Measurements from ENCODE around the gene TOR4A.
A peak's percentile ranks its signal among the peaks of the same experiment; 100 is the strongest.

TOR4A gene

DNA sequence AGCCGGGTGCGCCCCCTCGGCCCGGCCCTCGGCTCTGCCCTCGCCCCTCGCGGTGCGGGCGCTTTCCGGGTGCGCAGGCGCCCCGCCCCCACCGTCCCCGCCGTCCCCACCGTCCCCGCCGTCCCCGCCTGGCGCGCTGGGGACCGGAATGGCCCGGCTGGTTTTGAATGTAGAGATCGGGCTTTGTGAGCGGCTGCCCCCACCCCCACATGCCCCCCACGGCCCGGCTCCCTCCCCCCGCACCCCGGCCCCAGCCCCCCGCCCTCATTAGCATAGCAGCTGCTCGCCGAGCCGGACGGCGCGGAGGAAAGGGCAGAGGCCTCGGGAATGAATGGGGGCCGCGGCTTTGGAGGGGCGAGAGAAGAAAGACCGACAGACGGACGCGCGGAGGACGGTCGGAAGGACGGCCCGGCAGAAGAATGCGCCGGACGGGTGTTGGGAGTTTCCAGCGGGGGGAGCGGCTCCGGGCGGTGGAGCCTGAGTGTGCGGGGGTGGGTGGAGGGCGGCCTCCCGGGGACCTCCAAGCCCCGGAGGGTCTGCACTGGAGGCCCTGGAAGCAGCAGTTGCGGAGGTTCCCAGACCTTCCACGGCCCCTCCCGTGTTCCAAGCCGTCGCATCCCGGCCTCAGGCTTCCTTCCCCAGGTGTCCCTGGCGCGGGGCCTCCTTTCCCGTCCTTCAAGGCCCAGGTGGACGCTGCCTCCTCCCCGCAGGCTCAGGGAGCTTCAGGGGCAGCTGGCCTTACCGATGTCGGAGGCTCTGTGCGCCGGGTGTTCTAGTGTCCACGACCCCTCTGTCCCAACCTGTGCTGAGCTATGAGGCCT lies 18.5 kb downstream of the TOR4A start:
- DNase-seq = peak; percentile 57

DNA sequence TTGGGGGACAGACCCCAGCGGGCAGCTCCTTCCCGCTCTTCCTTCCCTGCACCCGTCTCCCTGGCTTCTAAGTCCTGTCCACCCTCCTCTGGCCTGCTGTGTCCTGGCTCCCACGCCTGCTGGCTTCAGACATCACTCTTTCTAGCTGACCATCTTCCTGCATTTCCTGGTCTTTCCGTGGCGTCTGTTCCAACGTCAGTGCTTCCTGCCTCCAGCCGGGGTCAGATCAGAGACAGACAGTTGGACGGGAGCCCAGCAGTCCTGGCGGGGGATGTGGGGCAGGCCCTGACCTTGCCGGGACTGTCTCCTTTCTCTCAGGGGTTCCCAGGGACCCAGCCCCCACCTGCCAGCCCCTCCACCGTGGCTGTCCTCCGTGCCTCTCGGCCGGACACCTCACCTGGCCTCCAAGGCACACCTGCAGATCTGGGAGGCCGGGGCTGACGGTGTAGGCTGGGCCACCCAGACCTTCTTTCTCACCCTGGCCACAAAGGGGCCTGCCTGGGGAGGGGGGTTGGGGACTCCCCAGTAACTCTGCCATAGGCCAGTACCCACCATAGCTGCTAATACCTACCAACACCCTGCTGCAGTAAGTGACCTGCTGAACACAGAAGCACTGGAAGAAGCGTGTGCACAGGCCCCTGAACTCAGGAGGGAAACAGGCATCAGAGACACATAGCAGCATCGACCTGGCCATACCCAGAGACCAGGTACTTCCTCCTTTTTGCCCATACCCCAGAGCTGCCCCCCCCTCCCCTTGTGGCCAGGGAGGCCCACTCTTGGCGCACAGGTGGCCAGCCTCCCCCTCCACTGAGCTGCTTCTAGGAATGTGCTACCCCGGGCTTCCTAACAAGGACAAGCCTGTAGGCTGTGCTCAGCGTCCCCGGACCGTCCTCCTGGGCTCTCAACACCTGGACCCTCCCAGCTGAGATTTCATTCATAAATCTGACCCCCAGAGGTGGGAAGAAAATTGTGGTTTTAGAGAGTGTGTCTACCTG lies 19.4 kb downstream of the TOR4A start:
- DNase-seq = peak; percentile 53

DNA sequence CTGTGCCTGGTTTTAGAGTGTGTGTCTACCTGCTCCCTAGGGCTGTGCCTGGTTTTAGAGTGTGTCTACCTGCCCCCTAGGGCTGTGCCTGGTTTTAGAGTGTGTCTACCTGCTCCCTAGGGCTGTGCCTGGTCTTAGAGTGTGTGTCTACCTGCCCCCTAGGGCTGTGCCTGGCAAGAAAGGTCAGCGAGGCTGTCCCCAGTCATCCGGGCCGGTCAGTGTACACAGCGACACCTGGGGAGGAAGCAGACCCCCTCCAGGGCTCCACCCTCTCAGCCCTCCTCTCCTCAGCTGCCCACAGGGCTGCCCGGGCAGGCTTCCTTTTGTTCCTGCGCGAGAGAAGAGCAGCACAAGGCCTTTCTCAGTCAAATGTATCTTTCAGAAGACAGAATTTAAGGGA lies 20.4 kb downstream of the TOR4A start:
- DNase-seq = peak; percentile 55

DNA sequence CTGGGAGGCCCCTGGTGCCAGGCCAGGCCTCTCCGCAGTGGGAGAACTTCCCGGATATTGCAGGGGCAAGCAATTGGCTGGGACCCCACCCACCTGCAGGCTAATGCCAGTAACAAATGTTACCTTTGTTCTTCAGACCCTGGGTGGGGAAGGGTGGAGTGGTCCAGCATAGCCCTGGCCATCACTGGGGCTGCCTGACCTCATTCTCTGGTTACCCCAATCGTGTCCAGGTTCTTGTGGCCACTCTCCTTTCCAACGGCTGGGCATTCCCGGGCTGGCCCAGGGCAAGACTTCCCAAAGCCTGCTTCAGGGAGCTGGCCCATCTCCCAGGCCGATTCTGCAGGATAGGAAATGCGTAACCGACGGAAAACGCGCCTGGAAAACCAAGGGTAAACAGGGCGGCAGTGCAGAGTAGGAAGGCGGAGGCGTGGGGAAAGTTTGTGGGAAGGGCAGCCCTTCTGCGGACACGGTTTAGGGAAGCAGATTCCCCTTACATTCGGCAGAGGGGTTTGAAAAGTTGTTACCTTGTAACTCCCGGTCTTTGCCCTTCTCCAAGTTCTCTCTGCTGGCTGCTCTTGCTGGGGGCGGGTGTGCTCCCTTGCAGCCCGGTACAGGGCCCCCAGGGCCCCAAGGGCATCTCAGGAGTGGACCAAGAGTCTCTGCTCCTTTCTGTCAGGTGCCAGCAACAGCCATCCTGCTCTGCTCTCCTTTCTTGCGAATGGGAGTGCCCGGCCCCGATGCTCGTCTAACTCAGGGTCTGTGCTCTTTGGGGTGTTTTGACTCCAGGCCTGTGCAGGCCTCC lies 21.1 kb downstream of the TOR4A start:
- DNase-seq = no peak

DNA sequence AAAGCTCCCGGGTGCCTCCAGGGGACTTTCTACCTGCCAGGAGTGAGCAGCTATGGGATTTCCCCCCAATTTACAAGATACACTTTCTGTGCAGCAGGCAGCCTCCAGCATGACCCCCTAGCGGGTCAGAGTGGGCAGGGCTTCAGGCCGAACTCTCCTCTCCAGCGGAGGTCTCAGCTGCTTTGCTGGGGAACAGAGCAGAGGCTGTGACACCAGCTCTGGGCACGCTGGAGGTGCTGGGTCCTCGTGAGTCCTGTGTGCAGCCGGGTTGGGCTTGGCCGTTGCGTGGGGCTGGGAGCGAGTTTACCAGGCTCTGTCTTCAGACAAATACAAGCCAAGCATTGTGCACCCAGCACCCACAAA lies 21.7 kb downstream of the TOR4A start:
- no peak for DNase-seq

DNA sequence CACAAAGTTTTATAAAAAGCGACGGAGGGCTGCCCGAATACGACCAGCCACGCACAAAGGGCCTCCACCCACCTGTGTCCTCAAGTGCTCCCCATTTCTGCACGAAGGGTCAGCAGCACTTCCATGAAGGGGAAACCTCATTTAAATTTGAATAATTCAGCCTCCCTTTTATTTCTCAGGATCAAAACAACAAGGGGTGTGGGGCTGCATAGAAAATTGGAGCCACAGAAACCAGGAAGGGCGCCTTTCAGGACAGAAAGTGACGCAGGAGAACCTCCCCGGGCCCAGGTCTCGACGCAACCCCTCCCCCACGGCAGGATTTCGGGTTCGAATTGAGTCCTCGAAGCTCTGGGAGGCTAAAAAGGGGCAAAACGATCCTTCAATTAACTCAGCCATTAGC lies 22.4 kb downstream of the TOR4A start:
- DNase-seq = no peak

DNA sequence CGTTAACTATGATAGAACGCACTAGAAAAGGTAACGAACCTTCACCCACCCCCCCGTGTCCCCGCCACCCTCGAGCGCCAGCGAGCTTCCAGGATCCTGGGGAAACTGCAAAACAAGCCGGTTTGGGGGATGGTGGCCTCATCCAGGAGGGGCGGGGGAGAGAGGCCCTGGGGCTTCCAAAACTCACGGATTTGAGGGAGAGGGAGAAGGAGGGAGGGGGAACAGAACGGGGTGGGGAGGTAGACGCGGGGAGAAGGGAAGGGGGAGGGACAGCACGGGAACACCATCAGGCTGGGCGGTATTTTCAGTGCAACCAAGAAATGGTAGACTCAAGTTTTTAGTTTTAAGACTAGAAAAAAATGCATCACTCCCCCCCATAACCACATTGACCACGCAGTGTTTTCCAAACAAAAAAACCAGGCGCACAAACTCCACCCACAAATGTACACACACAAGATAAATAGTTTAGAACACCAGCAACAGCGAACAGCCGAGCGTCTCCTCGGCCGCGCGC lies 23.1 kb downstream of the TOR4A start:
- DNase-seq = peak; percentile 62

DNA sequence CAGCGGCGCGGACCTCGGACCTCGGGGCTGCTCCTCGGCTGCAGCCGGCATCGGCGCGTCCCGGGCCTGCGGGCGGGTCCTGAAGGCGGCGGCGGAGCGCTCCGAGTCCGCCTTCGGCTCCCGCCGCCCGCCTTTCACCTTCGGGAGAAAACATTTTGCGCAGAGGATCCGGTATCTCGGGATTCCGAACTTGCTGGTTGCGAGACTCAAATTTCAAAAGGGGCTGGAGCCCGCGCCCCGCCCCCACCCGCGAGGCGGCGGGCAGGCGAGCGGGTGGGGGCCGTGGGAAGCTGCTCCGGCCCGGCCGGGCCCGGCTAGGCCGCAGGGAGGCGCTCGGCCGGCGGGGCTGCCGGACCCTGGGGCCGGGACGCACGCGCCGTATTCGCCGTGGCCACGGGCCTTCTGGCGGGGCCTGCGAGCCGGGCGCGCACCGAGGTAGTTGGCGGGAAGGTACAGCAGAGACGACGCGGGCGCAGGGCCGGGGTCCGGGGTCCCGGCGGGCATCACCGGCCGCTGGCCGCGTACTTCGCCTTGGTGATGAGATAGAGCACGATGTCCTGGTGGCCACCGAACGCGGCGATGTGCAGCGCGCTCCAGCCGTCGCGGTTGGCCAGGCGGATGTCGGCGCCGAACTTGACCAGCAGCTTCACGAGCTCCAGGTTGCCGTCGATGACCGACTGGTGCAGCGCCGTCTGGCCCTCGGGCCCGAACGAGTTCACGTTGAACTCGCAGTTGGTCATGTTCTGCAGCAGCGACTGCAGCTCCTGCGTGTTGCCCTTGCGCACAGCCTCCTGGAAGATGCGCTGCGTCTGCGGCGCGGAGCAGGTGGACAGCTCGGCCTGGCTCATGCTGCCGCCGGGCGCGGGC lies 23.8 kb downstream of the TOR4A start:
- peak; percentile 75 for DNase-seq

DNA sequence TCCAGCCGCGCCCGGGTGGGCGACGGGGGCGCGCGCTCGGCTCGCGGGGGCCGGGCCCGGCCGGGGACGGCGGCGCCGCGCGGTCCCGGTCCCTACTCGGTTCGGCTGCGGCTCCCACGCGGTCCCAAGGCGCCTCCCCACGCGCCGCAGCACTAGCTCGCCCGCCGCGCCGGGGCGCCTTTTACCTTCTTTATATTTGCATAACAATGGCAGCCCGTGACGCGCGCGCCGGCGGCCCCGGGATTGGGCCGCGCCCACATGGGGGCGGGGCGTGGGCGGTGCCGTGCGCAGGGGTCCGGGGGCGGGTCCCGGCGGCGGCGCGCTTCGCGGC lies 24.6 kb downstream of the TOR4A start, which contains the start of gene NRARP:
Gene NRARP, minus strand, starts transcription at position 154 of the 331 bp plus-strand sequence. CDS start 343 bp downstream, outside the sequence.
- peak; percentile 96 for DNase-seq

DNA sequence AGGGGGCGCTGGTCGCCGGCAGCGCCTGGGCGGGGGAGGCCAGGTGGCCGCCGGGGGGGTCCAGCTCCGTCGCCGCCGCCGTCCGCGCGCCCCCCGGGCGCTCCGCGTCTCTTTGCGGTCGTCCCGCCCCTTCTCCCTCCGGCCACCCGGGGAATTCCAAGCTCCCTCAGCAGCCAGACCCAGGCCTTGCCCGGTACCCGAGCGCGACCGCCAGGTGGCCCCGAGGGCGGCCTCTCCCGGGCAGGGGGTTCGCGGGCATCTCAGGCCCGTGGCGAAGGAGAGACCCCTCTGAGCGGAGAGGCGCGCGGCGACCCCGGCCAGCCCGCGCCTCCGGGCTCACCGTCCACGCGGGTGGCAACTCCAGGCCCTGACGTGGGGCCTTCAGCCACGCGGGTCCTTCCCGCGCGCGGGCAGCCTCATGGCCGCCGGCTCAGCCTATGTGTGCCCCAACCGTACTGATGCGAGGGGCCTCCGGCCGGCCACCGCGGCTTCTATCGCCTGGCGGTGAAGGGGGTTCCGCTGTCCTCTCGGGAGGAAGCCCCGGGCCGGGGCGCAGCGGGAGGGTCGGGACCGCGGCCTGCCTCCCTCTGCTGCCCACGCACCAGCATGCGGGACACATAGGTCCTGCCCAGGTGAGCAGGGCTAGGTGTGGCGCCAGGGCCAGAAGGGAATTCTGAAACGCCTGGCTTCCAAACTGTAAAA lies 25.1 kb downstream of the TOR4A start:
- no peak for DNase-seq

DNA sequence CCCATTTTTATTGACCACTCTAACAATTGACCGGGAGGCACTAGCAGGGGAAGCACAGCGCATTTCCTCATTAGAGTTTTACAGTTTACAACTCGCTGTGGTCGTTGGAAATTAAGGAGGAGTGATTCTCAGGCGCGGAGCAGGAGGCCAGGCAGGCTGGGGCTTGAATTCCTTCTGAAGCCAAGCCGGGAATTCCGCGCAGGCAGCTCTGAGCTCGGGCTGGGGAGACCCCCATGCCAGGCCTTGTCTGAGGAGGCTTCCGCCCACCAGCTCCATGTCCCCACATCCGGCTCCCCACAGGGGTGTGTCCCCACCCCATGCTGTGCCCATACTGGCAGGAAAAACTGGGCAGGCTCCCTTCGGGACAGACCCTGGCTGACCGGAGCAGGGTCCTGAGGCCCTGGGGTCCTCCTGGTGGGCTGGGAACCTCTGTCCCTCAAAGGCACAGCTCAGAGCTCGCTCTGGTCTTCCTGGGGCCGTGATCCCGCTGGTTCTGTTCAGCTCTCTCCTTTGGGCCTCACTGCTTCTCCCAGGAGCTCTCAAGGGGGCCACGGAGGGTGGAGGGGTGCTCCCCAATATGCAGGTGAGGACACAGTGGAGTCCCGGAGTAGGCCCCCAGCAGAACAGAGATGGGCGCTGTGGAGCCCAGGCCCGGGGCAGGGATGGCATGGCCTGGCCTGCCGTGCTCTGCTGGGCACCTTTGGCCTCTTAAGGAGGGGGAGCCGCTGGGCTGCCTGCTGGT lies 25.8 kb downstream of the TOR4A start:
- DNase-seq = no peak

DNA sequence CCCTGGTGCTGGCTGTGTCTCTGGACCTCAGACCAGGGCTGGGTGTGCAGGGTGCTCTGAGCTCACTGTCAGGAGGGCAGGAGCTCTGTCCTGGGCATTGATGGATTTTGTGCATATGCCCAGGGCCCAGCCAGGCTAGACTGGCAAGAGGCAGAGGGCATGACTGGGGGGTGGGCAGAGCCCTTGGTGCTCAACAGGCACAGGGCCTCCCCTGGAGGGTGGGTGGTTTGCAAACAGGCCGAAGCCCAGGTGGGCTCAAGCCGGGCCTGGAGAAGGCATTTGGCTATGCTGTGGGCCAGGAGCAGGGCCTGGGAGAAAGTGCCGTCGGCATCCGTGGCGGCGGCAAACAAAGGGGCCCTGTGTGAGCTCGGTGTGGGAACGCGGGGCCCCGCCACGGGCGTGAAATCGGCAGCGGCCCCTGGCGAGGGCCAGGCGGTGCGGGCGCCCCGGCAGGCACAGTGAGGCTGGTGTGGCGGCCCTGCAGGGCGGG lies 26.4 kb downstream of the TOR4A start:
- DNase-seq = no peak

DNA sequence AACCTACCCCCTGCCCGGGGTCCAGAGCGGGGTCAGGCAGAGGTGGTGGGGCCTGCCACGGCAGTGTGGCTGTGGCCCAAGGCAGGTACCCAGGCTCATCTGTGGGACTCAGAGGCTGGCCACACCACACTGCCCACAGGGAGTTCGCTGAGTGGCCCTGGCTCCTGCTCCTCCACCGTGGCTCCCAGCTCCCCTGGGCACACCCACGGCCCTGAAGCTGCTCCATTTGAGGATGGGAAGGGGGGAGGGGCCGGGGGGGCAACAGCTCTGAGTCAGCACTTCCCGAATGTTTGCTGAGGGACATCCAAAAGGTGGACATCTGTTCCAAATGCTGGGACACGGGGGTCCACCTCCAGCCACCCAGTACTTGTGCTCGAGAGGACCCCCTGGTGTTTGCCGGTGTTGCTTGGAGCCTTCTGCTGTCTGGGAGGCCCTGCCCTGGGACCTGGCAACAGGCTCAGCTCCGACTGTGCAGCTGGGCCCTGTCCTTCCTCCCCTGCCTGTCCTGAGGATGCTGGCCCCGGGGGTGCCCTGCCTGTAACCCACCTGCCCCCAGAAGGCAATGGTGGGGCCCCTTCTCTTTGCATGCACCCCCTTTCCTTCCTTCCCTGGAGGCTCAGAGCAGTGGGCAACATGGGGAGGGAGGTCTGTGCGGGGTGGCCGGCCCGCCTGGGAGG lies 27.0 kb downstream of the TOR4A start:
- DNase-seq = peak; percentile 63

DNA sequence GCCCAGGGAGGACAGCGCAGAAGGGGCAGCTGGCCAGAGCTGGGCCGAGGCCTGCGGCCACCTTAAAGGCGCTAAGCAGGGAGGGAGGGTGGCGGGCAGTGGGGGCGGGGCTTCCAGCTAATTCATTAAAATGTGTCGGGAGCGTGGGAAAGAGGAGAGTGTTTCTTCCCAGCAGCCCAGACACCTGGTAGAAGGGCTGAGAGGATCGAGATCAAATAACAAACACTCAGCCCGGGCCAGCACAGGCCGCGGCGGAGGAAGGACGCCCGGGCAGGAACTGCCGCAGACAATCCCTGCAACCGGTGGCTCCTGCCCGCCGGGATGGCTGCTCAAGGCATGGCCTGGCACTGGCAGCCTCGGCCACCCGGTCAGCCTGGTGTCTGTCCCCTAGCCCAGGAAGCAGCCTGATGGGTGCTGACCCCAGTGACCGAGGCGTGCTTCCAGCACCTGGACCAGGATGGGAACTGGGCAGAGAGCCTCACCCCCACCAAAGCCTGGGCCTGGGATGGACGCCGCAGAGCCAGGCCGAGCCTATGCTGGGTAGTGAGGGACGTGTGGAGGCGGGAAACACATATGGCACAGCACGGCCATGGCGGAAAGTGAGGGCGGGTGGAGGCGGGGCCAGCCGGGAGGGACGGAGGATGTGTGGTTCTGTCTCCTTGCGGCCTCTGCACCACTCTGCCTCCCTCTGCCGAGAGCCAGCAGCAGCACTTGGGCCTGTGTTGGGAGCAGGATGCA lies 27.7 kb downstream of the TOR4A start:
- DNase-seq = peak; percentile 84

DNA sequence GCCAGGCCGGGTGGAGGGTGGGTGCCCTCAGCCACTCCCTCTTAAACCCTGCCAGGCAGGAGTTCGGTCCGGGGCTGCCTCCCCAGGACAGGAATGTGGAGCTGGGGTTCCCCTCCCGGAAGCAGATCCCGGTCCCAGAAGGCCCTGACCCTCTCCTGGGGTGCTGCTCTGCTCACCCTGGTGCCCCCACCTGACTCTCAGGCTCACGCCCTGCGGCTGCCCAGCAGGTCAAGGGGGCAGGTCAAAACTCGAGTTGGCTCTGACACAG lies 28.2 kb downstream of the TOR4A start:
- no peak for DNase-seq

DNA sequence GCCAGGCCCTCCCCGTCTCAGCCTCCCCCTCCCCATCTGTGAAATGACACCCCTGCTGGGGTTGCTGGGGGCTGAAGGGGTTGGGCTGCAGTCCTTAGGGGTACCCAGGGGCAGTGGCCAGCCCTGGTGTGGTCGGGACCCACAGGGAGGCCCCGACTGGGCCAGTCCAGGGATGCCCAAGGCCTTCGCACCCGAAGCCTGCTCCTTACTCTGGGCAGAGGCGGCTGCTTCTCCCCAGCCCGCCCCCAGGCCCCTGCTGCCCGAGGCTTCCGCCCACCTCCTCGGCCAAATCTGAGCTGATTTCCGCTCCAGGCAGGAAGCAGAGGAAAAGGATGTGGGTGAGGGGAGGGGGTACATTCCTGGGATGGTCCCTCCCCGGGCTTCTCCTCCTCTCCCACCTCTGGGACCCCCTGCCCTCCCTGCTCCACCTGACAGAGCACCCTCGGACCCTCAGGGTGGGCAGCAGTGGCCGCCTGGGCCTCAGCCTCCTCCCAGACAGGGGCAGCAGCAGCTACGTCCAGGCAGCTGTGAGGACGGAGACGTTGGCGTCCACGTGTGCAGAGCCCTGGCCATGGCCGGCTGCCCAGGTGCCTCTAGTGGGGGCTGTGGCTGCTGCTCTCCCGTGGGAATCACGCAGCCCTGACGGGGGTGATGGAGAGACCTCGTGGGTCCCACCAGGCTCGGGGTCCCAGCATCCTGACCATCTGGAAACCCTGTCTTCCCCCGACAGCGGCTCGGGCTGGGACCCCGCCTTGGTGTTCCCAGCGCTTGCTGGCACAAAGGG lies 28.7 kb downstream of the TOR4A start:
- DNase-seq = peak; percentile 63

DNA sequence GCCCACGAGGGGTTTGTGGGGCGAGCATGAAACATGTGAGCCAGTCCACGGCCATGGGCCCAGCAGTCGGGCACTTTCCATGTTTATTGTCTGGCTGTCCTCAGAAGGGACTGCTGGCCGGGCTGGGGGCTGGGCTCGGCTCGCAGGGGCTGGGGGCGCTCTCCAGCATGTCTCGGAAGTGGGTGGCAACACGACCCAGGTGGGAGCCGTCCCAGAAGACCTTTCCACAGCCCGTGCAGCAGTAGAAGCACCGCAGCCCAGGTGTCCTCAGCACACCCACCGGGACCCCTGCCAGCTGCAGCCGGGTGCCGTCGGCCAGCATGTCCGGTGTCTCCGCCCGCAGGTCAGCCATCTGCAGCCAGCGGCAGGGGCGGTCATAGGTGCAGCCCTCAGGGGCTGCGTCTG lies 29.3 kb downstream of the TOR4A start:
- peak; percentile 58 for DNase-seq

Measured in activated CD8-positive, alpha-beta memory T cell treated with anti-CD3 and anti-CD28 coated beads for 24 hours (primary cell).